Activated T-helper 1 cell treated with anti-CD3 and anti-CD28 coated beads, Interleukin-2, amount 50 U/mL, for 16 hours (primary cell): ENCODE measurements around the gene CYFIP1.

ENCODE experiments used
- DNase-seq, 2 donors: peaks; one replicate each; pipeline ENCODE4 v3.0.0-alpha.2; 2020; ENCODE audit warnings: low read depth in 1 of 2, low spot score in 1 of 2

Gene CYFIP1

GRCh38 chr15:22969489-22969888 is 10.7 kb downstream of the CYFIP1 start:
- no peak for DNase-seq

- no peak for DNase-seq
Measured at GRCh38 chr15:22968366-22968765, 11.8 kb downstream of the CYFIP1 start.

GRCh38 chr15:22967084-22967770 is 12.9 kb downstream of the CYFIP1 start:
- DNase-seq = no peak

GRCh38 chr15:22966321-22967083 is 13.7 kb downstream of the CYFIP1 start:
- DNase-seq = no peak

- no peak for DNase-seq
Measured at GRCh38 chr15:22963641-22964040, 16.5 kb downstream of the CYFIP1 start.

GRCh38 chr15:22962611-22963010 is 17.6 kb downstream of the CYFIP1 start:
- DNase-seq = no peak

- no peak for DNase-seq
Measured at GRCh38 chr15:22961762-22962161, 18.4 kb downstream of the CYFIP1 start.

- DNase-seq = no peak
Measured at GRCh38 chr15:22960556-22960955, 19.6 kb downstream of the CYFIP1 start.

- no peak for DNase-seq
Measured at GRCh38 chr15:22960126-22960525, 20.0 kb downstream of the CYFIP1 start.

GRCh38 chr15:22959321-22960101 is 20.7 kb downstream of the CYFIP1 start:
- no peak for DNase-seq

- no peak for DNase-seq
Measured at GRCh38 chr15:22958487-22959280, 21.5 kb downstream of the CYFIP1 start.

GRCh38 chr15:22956978-22957260 is 23.2 kb downstream of the CYFIP1 start:
- DNase-seq = no peak

GRCh38 chr15:22956257-22956977 is 23.8 kb downstream of the CYFIP1 start:
- DNase-seq = no peak

GRCh38 chr15:22955544-22956119 is 24.5 kb downstream of the CYFIP1 start:
- DNase-seq = no peak

- no peak for DNase-seq
Measured at GRCh38 chr15:22954798-22955543, 25.2 kb downstream of the CYFIP1 start.

- no peak for DNase-seq
Measured at GRCh38 chr15:22954326-22954725, 25.8 kb downstream of the CYFIP1 start.

GRCh38 chr15:22952796-22953579 is 27.2 kb downstream of the CYFIP1 start:
- DNase-seq = no peak

GRCh38 chr15:22951381-22952280 is 28.5 kb downstream of the CYFIP1 start:
- DNase-seq = no peak
